ENCODE measurements around the gene MYH9.
"Not testable (repeated sequence)": the region's sequence is repeated elsewhere in the genome, so short reads cannot be mapped to it uniquely, and the experiment has no call there.

The MYH9 gene

GRCh38 chr22:36257948-36258670 is 129.7 kb downstream of the MYH9 start:
- no peak for DNase-seq (ENCODE audit: extremely low read depth, low read depth)
- TF ChIP-seq, protein P1, sequence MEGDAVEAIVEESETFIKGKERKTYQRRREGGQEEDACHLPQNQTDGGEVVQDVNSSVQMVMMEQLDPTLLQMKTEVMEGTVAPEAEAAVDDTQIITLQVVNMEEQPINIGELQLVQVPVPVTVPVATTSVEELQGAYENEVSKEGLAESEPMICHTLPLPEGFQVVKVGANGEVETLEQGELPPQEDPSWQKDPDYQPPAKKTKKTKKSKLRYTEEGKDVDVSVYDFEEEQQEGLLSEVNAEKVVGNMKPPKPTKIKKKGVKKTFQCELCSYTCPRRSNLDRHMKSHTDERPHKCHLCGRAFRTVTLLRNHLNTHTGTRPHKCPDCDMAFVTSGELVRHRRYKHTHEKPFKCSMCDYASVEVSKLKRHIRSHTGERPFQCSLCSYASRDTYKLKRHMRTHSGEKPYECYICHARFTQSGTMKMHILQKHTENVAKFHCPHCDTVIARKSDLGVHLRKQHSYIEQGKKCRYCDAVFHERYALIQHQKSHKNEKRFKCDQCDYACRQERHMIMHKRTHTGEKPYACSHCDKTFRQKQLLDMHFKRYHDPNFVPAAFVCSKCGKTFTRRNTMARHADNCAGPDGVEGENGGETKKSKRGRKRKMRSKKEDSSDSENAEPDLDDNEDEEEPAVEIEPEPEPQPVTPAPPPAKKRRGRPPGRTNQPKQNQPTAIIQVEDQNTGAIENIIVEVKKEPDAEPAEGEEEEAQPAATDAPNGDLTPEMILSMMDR (IDR thresholded peaks at IDR 0.05; ENCODE audit: low read depth, low read length): no peak

- no peak for DNase-seq (ENCODE audit: extremely low read depth, low read depth)
Measured at GRCh38 chr22:36257308-36257707, 130.5 kb downstream of the MYH9 start.

DNA sequence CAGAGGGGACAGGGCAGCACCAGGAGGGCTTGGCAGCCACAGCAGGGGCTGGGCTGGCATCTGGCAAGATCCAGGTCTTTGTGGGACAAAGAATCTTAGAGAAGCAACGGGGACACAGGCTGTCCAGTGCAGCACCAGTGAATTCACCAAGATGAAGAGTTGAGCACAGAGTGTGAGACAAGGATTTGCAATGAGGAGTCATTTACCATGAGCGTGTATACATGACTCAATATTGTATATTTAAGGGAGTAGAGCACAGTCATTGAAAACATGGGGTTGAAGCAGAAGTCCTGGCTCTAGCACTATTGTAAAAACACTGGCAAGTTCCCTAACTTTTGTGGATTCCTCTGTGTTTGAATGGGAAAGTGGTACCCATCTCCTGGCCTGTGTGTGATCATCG is 131.3 kb downstream of the MYH9 start:
- TF ChIP-seq, protein P1 (IDR thresholded peaks at IDR 0.05; ENCODE audit: low read depth, low read length): no peak

More at GRCh38 chr22:36257308-36257707, 130.5 kb downstream of the MYH9 start:
- TF ChIP-seq, protein P1 (IDR thresholded peaks at IDR 0.05; ENCODE audit: low read depth, low read length): no peak

DNA sequence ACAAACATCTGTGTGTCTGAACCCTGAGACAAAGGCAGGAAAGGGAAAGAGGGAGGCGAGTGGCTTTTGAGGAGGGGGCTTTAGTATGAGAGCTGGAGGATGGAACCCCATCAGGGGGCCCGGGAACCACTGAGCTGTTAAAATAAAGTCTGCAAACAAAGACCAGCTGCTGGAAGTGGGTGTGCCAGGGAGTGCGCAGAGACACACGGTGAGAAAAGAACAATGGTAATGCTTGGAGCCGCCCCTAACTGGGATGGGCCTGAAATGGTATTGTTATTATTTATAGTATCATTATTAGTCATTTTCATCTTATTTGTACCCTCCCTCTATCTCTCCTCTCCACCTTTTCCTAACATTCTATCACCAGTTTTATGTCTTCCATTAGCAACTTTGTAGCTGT is 132.2 kb downstream of the MYH9 start:
- not testable (repeated sequence) for DNase-seq (ENCODE audit: extremely low read depth, low read depth)

More for the DNA sequence above, 131.3 kb downstream of the MYH9 start:
- no peak for DNase-seq (ENCODE audit: extremely low read depth, low read depth)

- TF ChIP-seq, protein P1 (IDR thresholded peaks at IDR 0.05; ENCODE audit: low read depth, low read length): no peak
- no peak for DNase-seq (ENCODE audit: extremely low read depth, low read depth)
Measured at GRCh38 chr22:36253523-36254490, 134.0 kb downstream of the MYH9 start.

DNA sequence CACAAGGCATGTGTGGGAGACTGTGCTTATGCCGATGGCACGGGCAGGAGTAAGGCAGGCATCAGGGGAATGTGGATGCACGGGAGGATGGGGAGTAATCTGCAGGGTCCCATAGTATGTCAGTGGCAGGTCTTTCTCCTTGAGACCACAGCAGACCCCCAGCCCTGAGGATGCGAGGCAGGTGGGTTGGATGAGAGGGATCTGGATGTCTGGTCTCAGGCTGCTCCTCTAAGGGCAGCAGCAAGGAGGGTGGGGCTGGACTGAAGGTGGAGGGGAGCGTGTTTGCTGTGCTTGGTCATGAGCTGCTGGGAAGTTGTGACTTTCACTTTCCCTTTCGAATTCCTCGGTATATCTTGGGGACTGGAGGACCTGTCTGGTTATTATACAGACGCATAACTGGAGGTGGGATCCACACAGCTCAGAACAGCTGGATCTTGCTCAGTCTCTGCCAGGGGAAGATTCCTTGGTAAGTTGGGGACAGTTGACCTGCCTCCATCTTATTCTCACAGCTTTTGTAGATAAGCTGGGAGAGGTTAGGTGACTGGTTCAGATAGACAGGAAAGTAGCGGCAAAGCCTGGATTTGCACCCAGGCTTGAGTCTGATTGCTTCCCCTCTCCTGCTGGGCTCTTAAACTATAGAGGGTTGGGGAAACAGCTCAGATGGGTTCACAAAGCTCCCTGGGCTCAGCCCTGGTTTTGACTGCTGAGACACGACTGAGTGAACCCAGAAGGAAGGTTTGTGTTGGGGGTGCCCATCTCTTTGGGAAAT is 134.8 kb downstream of the MYH9 start, which contains the start of gene APOL1:
APOL1 (plus strand) TSS at position 380 of the 769 bp plus-strand sequence. CDS start 1,823 bp downstream, outside the sequence.
- no peak for DNase-seq (ENCODE audit: extremely low read depth, low read depth)
- TF ChIP-seq, protein P1 (IDR thresholded peaks at IDR 0.05; ENCODE audit: low read depth, low read length): no peak

GRCh38 chr22:36251979-36252608 is 135.7 kb downstream of the MYH9 start:
- DNase-seq (ENCODE audit: extremely low read depth, low read depth): not testable (repeated sequence)

DNA sequence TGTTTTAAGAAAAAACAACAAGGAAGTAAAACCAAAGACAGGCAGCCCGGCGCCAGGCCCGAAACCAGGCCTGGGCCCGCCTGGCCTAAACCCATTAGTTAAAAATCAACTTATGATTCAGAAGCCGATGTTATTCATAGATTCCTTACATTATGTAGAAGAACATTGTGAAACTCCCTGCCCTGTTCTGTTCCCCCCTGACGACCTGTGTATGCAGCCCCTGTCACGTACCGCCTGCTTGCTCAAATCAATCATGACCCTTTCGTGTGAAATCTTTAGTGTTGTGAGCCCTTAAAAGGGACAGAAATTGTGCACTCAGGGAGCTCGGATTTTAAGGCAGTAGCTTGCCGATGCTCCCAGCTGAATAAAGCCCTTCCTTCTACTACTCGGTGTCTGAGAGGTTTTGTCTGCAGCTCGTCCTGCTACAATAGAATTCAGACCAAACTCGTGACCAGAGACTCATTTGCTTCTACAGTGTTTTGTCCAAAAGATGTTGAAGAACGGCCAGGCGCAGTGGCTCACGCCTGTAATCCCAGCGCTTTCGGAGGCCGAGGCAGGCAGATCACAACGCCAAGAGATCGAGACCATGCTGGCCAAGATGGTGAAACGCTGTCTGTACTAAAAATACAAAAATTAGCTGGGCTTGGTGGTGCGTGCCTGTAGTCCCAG is 137.3 kb downstream of the MYH9 start:
- DNase-seq (ENCODE audit: extremely low read depth, low read depth): not testable (repeated sequence)
